ENCODE data around the gene ZNF385B. TPM values are rescaled to one million over a fixed set of nuclear protein-coding genes. Genes with fewer than 3 reads are reported as not detected.

ZNF385B gene
- total RNA-seq, 1 experiment from 2014 or later = not detected

- DNase-seq (ENCODE audit: low read depth) = no peak
Measured at GRCh38 chr2:179682756-179683155, 178.7 kb downstream of the ZNF385B start.

- no peak for DNase-seq (ENCODE audit: low read depth)
Measured at GRCh38 chr2:179677746-179678505, 183.5 kb downstream of the ZNF385B start.

DNA sequence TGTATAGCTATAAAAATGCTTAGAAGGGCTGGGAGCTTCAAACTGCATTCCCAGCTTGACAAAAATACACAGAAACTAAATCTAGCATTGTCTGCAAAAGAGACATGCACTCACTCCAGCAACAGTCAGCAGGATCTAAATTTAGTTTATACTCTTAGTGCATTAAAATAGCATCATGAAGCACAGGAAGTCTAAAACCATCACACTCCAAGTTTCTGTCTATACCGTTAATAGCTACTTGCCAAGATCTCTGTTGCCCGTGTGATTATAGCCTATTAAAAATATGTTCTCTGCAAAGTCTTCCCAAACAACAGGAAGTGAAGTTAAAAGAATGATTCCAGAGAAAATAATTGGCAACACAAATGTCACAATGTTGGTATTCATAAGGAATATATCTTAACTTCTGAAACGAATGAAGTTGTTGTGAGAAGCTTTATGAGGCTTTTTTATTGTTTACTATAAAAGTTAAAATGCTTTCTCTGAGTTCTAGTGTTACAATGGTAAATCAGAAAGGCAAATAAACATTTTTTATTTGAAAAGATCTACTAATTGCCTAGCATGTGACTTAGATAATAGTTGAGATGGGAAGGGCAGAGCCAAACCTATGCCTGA, 184.2 kb downstream of the ZNF385B start:
- DNase-seq (ENCODE audit: low read depth) = no peak

DNA sequence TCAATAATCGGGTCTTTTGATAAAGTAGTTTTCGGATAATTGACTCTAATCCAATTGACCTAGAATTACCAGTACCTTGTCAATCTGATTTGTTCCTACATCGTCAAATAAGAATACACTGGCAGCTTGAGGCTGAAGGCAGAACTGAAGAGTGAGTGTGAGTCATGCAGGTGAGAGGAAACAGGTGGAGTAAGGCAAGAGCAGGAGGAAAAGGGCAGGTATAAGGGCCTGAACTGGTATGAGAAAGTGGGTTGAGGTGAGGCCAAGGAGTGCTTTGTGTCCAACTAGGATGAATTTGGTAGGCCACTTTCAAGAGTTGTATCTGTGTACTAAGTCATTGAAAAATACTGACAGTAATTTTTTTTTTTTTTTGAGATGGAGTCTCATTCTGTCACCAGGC, 186.0 kb downstream of the ZNF385B start:
- DNase-seq (ENCODE audit: low read depth) = no peak

- DNase-seq (ENCODE audit: low read depth) = no peak
Measured at GRCh38 chr2:179671043-179671981, 190.1 kb downstream of the ZNF385B start.

DNA sequence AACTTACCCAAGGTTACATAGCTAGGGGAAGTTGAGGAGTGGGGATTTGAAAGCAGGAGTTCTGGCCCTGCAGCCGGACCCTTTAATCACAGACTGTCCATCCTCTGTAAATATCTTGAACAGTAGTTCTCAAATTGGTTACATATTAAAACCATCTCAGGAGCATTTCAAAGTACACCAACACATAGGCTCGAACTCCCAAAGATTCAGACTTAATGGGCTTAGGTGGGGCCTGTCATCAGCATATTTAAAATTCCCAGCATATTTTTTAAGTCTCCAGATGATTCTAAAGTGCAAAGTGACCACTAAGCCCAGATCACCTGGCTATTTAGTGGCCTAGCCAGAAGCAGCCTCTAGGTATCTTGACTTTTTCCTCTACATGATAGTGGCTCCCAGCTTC, 192.2 kb downstream of the ZNF385B start:
- DNase-seq (ENCODE audit: low read depth) = no peak

DNA sequence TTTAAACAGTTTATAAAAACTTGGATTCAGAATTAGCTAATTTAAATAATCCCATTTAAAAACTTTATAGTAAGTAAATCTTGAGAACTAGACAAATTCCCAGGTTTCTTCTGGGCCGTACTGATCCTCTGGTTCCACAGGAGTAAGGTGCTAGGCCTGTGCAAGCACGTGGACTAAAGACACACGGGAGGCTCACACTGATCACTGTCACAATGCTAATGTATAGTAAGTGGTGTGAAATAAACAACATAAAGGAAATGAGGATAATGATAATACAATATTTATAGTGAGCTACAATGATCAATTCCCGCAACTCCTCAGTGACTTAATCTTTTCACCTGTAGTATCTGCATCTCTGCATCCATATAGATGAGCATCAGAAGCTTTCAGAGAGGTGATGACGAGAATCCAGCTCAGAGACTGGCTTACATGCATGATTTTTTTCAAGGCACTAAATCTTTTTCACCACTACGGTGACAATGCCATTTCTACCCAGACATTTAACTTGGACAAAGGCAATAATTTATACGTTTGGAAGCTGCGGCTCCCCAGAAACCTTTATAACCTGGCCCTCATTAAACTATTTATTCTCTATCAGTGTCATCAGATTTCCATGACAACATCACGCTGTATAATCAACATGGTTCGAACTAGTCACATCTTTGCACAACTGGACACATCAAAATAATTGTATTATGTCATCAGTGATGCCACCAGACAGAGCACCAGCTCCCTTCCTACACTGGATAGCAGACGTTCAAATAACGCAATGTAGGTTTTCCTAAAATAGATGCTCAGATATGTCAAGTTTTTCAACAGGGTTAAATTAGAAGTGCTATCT, 196.2 kb downstream of the ZNF385B start:
- DNase-seq (ENCODE audit: low read depth) = no peak

GRCh38 chr2:179661986-179662385, 199.4 kb downstream of the ZNF385B start:
- DNase-seq (ENCODE audit: low read depth) = no peak

GRCh38 chr2:179657068-179657595, 204.3 kb downstream of the ZNF385B start:
- no peak for DNase-seq (ENCODE audit: low read depth)

DNA sequence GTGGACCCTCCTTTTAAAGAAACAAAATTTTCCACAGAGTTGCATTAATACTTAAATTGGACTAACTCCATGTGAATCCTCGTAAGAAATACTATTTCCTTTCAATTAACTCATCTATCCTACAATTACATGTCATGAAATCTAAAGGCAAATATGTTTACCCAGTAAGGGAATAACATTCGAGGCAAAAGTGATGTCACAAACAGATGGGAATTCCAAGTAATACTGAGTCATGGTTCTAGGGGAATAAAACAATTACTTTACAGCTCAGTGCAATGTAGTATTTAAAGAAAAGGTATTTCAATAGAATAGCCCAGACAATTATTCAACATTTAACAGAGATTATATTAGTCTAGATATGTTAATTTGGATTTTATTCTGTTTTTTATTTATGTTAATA, 205.8 kb downstream of the ZNF385B start:
- no peak for DNase-seq (ENCODE audit: low read depth)

DNA sequence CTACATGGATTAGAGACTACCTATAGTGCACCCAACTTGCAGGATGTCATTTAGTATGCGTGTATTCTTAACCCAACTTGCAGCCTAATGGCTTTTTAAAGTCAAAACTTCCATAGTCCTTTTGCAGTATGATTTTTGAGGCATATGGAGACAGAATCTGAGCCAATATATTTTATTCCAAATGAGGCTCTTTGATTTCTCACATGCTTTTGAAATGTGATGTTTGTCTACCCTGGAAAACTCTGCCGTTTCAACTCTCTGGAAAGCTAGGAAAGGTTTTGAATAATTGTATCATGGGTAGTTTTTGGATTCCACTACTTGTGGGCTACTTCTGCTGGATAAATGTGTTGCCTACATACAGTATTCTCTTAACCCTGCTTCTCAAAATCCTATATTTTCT, 206.6 kb downstream of the ZNF385B start:
- DNase-seq (ENCODE audit: low read depth) = no peak

DNA sequence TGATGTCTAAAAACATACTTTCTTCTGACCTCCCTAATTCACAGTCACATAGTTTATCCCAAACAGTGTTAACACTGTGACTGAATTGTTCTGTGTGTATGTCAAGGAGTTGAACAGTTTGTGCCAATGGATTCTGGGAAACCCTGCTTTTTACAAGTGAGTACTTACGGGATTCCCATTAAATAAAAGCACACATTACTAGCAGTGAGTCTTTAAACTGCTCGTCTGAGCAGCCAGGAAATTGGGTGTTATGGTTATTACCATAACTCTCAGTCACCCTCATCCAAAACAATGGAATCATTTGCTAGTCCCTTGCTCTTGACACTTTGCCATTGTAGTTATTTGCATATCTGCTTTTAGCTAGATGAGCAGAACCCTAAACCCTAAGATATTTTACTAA, 209.1 kb downstream of the ZNF385B start:
- no peak for DNase-seq (ENCODE audit: low read depth)

GRCh38 chr2:179650420-179650819, 211.0 kb downstream of the ZNF385B start:
- DNase-seq (ENCODE audit: low read depth) = no peak

DNA sequence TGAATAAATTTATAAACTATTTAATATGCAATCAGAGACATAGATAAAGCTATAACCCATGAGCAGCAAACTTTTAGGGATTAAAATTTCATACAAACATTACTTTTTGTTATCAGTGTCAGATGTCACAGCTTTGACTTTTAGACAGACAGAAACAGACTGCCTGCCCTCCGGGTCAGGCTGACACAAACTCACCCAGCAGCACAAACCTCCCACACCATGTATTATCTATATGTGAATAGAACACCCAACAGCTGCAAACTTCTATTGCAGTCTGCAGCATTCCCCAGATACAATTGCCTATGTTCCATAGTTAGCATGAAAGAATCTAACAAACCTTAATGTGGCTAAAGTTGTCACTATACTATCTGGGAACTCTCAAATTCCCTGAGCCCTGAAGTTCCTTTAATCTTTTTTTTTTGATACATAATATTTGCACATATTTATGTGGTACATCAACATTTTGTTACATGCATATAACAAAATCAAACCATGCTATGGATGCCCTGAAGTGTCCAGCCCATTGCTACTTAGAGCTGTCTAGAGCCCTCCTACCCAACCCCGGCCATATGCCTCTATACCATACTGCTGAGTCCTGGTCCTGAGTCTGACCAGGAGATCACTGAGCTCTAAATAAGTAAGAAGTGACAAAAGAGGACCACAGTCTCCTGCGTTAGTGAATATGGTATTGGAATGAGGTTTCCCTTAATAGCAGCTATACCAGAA, 214.4 kb downstream of the ZNF385B start:
- DNase-seq (ENCODE audit: low read depth) = no peak

- DNase-seq (ENCODE audit: low read depth) = no peak
Measured at GRCh38 chr2:179646173-179646769, 215.1 kb downstream of the ZNF385B start.

DNA sequence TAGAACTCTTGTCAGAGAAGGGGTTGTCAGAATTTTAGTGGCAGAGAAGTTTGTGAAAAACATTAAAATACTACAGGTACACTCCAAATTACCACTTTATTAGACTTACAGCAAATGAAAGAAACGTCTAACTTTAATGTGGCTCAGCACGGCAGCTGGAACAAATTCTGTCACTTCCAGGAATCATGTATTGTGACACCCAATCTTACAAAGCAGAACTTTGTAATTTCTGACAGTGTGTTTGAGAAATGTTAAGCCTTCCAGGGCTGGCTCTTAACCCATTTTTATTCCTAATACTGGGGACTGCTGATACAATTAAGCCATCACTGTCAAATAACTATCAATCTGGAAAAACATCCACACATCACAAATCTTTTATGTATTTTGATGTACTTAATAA, 216.4 kb downstream of the ZNF385B start:
- DNase-seq (ENCODE audit: low read depth) = no peak

GRCh38 chr2:179642462-179642861, 218.9 kb downstream of the ZNF385B start:
- no peak for DNase-seq (ENCODE audit: low read depth)

GRCh38 chr2:179636995-179637394, 224.4 kb downstream of the ZNF385B start:
- no peak for DNase-seq (ENCODE audit: low read depth)

DNA sequence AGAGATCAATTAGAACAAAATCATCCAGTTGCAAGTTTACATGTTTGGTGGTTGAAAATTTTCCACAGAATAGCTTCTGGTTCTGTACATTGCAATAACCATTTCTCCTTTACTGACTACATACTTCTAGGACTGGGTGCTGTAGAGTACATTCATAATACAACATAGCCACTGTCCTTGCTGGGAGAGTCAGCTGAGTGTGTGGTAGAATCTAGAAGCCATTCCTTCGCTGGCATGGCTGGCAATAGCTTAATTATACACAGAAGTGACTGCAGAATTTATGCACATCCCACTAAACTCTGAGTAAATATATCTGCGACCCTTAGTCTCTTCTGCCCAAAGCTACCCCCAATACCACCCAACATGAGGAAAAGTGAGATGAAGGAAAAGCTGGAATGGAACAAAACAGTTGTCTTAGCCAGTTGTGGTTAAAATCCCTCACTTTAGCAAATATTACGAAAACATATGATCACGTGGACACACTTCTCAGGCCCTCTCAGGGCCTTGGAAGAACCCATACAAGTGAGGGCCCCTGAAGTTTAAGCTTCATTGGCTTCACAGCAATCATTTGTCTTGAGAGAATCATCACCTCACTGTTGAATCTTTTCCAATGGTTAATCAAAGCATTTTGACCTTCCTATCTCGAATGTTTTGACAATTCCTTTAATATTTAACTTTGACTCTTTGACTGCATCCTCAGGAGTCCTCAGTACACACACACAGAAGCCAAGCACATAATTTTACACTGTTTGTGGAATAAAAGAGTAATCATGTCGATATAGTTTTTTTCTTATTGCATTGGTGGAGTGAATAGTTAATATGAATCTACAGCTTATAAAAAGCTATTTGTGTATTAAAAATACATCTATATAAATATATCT, 225.1 kb downstream of the ZNF385B start:
- DNase-seq (ENCODE audit: low read depth) = no peak

Measured in Daoy (cell line).